Esophagus squamous epithelium (tissue), 5 donors: ENCODE measurements around the gene TMPRSS15. TPM values are rescaled to one million over a fixed set of nuclear protein-coding genes. Genes with fewer than 3 reads are reported as not detected.

Source experiments
- DNase-seq: peaks from one replicate; lab custom pipeline; 2025; lab: John Stamatoyannopoulos, UW
- H3K27ac ChIP-seq, 4 donors: fragments of 200-600 bp; sonication (generic); one replicate each; pipeline ENCODE4 v1.5.1; 2016 to 2019; ENCODE audit warnings: mild to moderate bottlenecking in 1 of 4
- H3K27me3 ChIP-seq, 4 donors: fragments of 200-600 bp; sonication (generic); 1 replicate in 3 of 4; 2 replicates in 1 of 4; pipeline versions ENCODE4 v1.5.1 to v1.6.0; 2017 to 2021; ENCODE audit warnings: antibody characterized with exemption in 1 of 4
- H3K36me3 ChIP-seq, 3 donors: fragments of 200-600 bp; sonication (generic); one replicate each; pipeline ENCODE4 v1.5.1; 2016 to 2019
- H3K4me1 ChIP-seq, 3 donors: fragments of 200-600 bp; sonication (generic); one replicate each; pipeline ENCODE4 v1.5.1; 2017 to 2019
- H3K4me3 ChIP-seq, 4 donors: fragments of 200-600 bp; sonication (generic); 1 replicate in 3 of 4; 2 replicates in 1 of 4; pipeline ENCODE4 v1.5.1; 2016 to 2019; ENCODE audit warnings: mild to moderate bottlenecking in 2 of 4, moderate library complexity in 1 of 4
- H3K9me3 ChIP-seq, 3 donors: fragments of 200-600 bp; sonication (generic); one replicate each; pipeline ENCODE4 v1.5.1; 2016 to 2019
- CTCF ChIP-seq, 6 experiments: fragments of 450-650 bp in 4 of 6; fragments of 200-600 bp in 2 of 6; sonication (generic) in 2 of 6; IDR thresholded peaks; one replicate each; pipeline ENCODE4 v1.5.1; 2016 to 2019; ENCODE audit warnings: antibody characterized with exemption in 6 of 6, mild to moderate bottlenecking in 4 of 6, moderate library complexity in 4 of 6
- POLR2A ChIP-seq, 4 donors: fragments of 450-650 bp; IDR thresholded peaks; one replicate each; pipeline ENCODE4 v1.6.1; 2017; ENCODE audit warnings: antibody characterized with exemption in 4 of 4, mild to moderate bottlenecking in 4 of 4, moderate library complexity in 3 of 4
- WGBS, 2 donors: methylation state at CpG; one replicate each; pipeline ENCODE4 v1.1.5; 2018; 5-methylcytosine and 5-hydroxymethylcytosine counted together
- intact Hi-C: fragments of 100-400 bp; cut with DNase I; formaldehyde crosslinking; loops from one replicate; pipeline ENCODE4 v1.15.0; 2022
- total RNA-seq, 4 donors: library from RNA; depleted of rRNA; stranded (reverse); fragments of >200 nt; gene quantifications; one replicate each; pipeline ENCODE4 v1.1.0, GENCODE V29; 2016
- donor health status: DM: yes; HTN: yes; CAD: no.

Gene TMPRSS15
- total RNA-seq, 4 donors from 2014 or later = not detected

GRCh38 chr21:18373606-18374005 lies 30.0 kb downstream of the TMPRSS15 start:
- Histone ChIP-seq H3K27me3 (no peaks in the 10 kb centered on the region), H3K9me3 (no peaks in the 10 kb centered on the region), H3K4me1 (no peaks in the 10 kb centered on the region), H3K4me3 (no peak overlapping the region), H3K36me3 (no peaks in the 10 kb centered on the region), H3K27ac (no peak overlapping the region)
- no peak for TF ChIP-seq CTCF (IDR thresholded peaks at IDR 0.05)
- no peak for TF ChIP-seq POLR2A (IDR thresholded peaks at IDR 0.05)
- intact Hi-C loops = no loop called here
- DNase-seq = no peak

GRCh38 chr21:18370301-18370700 lies 33.3 kb downstream of the TMPRSS15 start:
- no peak for DNase-seq
- no peak overlapping the region for H3K27ac ChIP-seq
- intact Hi-C loops = no loop called here
- H3K9me3 ChIP-seq = no peaks in the 10 kb centered on the region
- no peaks in the 10 kb centered on the region for H3K27me3 ChIP-seq
- 71 to 88% methylated on average over 1 of the region's 1 CpG for WGBS, 2 donors
- TF ChIP-seq POLR2A (IDR thresholded peaks at IDR 0.05) = no peak
- no peak for TF ChIP-seq CTCF (IDR thresholded peaks at IDR 0.05)
- no peaks in the 10 kb centered on the region for H3K36me3 ChIP-seq
- H3K4me3 ChIP-seq = no peak overlapping the region
- no peaks in the 10 kb centered on the region for H3K4me1 ChIP-seq

- Histone ChIP-seq H3K9me3 (no peaks in the 10 kb centered on the region), H3K4me3 (no peak overlapping the region), H3K4me1 (no peaks in the 10 kb centered on the region), H3K27ac (no peak overlapping the region), H3K27me3 (no peaks in the 10 kb centered on the region), H3K36me3 (no peaks in the 10 kb centered on the region)
- TF ChIP-seq CTCF (IDR thresholded peaks at IDR 0.05) = peak in 2 of 6 experiments; percentile 12
- no peak for TF ChIP-seq POLR2A (IDR thresholded peaks at IDR 0.05)
- intact Hi-C loops = no loop called here
- no peak for DNase-seq
- WGBS, 2 donors = 27 to 29% methylated on average over 4 of the region's 4 CpGs
Measured at GRCh38 chr21:18369115-18369514, 34.5 kb downstream of the TMPRSS15 start.

GRCh38 chr21:18368205-18368604 lies 35.4 kb downstream of the TMPRSS15 start:
- TF ChIP-seq CTCF (IDR thresholded peaks at IDR 0.05) (no peak), POLR2A (IDR thresholded peaks at IDR 0.05) (no peak)
- no peaks in the 10 kb centered on the region for H3K27me3 ChIP-seq
- WGBS, 2 donors = 64 to 67% methylated on average over 6 of the region's 6 CpGs
- H3K36me3 ChIP-seq = no peaks in the 10 kb centered on the region
- H3K4me3 ChIP-seq = no peak overlapping the region
- no peak for DNase-seq
- no peaks in the 10 kb centered on the region for H3K4me1 ChIP-seq
- H3K9me3 ChIP-seq = no peaks in the 10 kb centered on the region
- intact Hi-C loops = no loop called here
- H3K27ac ChIP-seq = no peak overlapping the region

GRCh38 chr21:18356801-18357200 lies 46.8 kb downstream of the TMPRSS15 start:
- H3K9me3 ChIP-seq = no peaks in the 10 kb centered on the region
- intact Hi-C loops = no loop called here
- TF ChIP-seq CTCF (IDR thresholded peaks at IDR 0.05) (no peak), POLR2A (IDR thresholded peaks at IDR 0.05) (no peak)
- no peak overlapping the region for H3K27ac ChIP-seq
- no peak overlapping the region for H3K4me3 ChIP-seq
- no peak for DNase-seq
- H3K4me1 ChIP-seq = no peaks in the 10 kb centered on the region
- H3K27me3 ChIP-seq = no peaks in the 10 kb centered on the region
- WGBS, 2 donors = 44 to 59% methylated on average over 2 of the region's 2 CpGs
- H3K36me3 ChIP-seq = no peaks in the 10 kb centered on the region
